GM12878 (cell line): Measurements from ENCODE around the gene TRIM68. TPM values are rescaled to one million over a fixed set of nuclear protein-coding genes. Genes with fewer than 3 reads are reported as not detected.

Experiments
- ATAC-seq: fragments of 200-7000 bp; cut with Tn5 transposase; 3 replicates; pipeline ENCODE4 v1.9.1; 2020; ENCODE audit warnings: mild to moderate bottlenecking, moderate library complexity
- BruUV-seq: library from RNA; stranded (reverse); fragments of 400-500 nt; replicated peaks from 2 replicates; lab custom pipeline; 2021; lab: Mats Ljungman, UMichigan
- CTCF ChIA-PET: fragments of 300-600 bp; sonication (Branson Sonifier 250); formaldehyde crosslinking; extraction: SDS; loops from one replicate; lab custom pipeline; 2021; ENCODE audit warnings: inconsistent platforms; lab: Yijun Ruan, JAX
- POLR2A ChIA-PET: fragments of 350-600 bp; formaldehyde crosslinking; extraction: SDS; loops from one replicate; lab custom pipeline; 2021; ENCODE audit warnings: inconsistent platforms; lab: Charles Lee
- RAD21 ChIA-PET: fragments of 300-600 bp; sonication (Branson Sonifier 250); formaldehyde crosslinking; loops from one replicate; lab custom pipeline; 2023; ENCODE audit warnings: antibody characterized with exemption; ENCODE audit not compliant: unreplicated experiment; lab: Charles Lee
- SMC1A ChIA-PET: fragments of 300-600 bp; sonication (Branson Sonifier 250); formaldehyde crosslinking; loops from one replicate; lab custom pipeline; 2023; ENCODE audit not compliant: unreplicated experiment, uncharacterized antibody; lab: Charles Lee
- DNase-seq: peaks from one replicate; pipeline ENCODE4 v3.0.0-alpha.2; 2011; ENCODE audit warnings: low read depth, low spot score
- FAIRE-seq: peaks from 3 replicates; lab custom pipeline; 2011; peaks lifted over from hg19 to GRCh38; lab: Jason Lieb, UNC
- H2AFZ ChIP-seq: 2 replicates; pipeline ENCODE4 v1.6.0; 2011; ENCODE audit warnings: low read depth, low read length, control low read depth; ENCODE audit not compliant: control insufficient read depth
- H3K27ac ChIP-seq: 2 replicates; pipeline ENCODE4 v1.5.1; 2011; ENCODE audit warnings: control low read depth; ENCODE audit not compliant: control insufficient read depth, insufficient read depth
- H3K27me3 ChIP-seq, 2 experiments: replicated peaks in 1 of 2; 2 replicates each; pipeline versions ENCODE4 v1.6.0 to v1.6.1; 2011; ENCODE audit warnings: low read length in 1 of 2; ENCODE audit not compliant: control insufficient read depth in 2 of 2, insufficient read depth in 2 of 2
- H3K36me3 ChIP-seq, 2 experiments: 2 replicates each; pipeline ENCODE4 v1.5.1; 2011; ENCODE audit warnings: low read length in 1 of 2; ENCODE audit not compliant: control insufficient read depth in 2 of 2, insufficient read depth in 2 of 2
- H3K4me1 ChIP-seq: 2 replicates; pipeline ENCODE4 v1.6.1; 2011; ENCODE audit warnings: mild to moderate bottlenecking, low read length, moderate library complexity, mixed read lengths; ENCODE audit not compliant: control insufficient read depth, insufficient read depth
- H3K4me2 ChIP-seq: 2 replicates; pipeline ENCODE4 v1.6.0; 2011; ENCODE audit warnings: control low read depth; ENCODE audit not compliant: control insufficient read depth, insufficient read depth
- H3K4me3 ChIP-seq: fragments of 200-600 bp; sonication (generic); 2 replicates; pipeline ENCODE4 v1.5.1; 2016
- H3K79me2 ChIP-seq: 2 replicates; pipeline ENCODE4 v1.6.0; 2011; ENCODE audit warnings: low read length; ENCODE audit not compliant: control insufficient read depth, insufficient read depth
- H3K9ac ChIP-seq: 2 replicates; pipeline ENCODE4 v1.8.0; 2011; ENCODE audit warnings: low read length, control low read depth, mixed read lengths; ENCODE audit not compliant: control insufficient read depth, insufficient read depth
- H3K9me3 ChIP-seq: replicated peaks from 3 replicates; pipeline ENCODE4 v1.5.1; 2011; ENCODE audit warnings: mild to moderate bottlenecking, low read length; ENCODE audit not compliant: control insufficient read depth, insufficient read depth
- H4K20me1 ChIP-seq: 2 replicates; pipeline ENCODE4 v1.6.0; 2011; ENCODE audit not compliant: control insufficient read depth, insufficient read depth
- BCL3 ChIP-seq: IDR thresholded peaks from 2 replicates; pipeline ENCODE4 v1.6.1; 2011; ENCODE audit warnings: borderline replicate concordance, low read depth, mild to moderate bottlenecking, moderate library complexity, low read length; ENCODE audit not compliant: insufficient read depth, poor library complexity, severe bottlenecking
- CBFB ChIP-seq: IDR thresholded peaks from 2 replicates; pipeline ENCODE4 v1.6.1; 2016; ENCODE audit warnings: antibody characterized with exemption, low read depth
- CBX3 ChIP-seq: fragments of 200-600 bp; sonication (generic); IDR thresholded peaks from 2 replicates; pipeline ENCODE4 v1.6.1; 2016; ENCODE audit warnings: low read depth, borderline replicate concordance
- CBX5 ChIP-seq: sonication (generic); IDR thresholded peaks from 2 replicates; pipeline ENCODE4 v1.6.1; 2016; ENCODE audit warnings: low read depth, moderate library complexity, mild to moderate bottlenecking, inconsistent platforms
- IKZF1 ChIP-seq: fragments of 450-650 bp; conservative IDR thresholded peaks from 2 replicates; pipeline ENCODE4 v1.6.1; 2017; ENCODE audit warnings: antibody characterized with exemption, mild to moderate bottlenecking
- MAX ChIP-seq: IDR thresholded peaks from 2 replicates; pipeline ENCODE4 v1.6.1; 2012; ENCODE audit warnings: low read depth, low read length, improper control_type of control experiment
- MYC ChIP-seq: IDR thresholded peaks from 2 replicates; pipeline ENCODE4 v1.6.1; 2011; ENCODE audit warnings: mild to moderate bottlenecking, low read length, moderate library complexity, inconsistent platforms; ENCODE audit not compliant: insufficient read depth, insufficient replicate concordance, insufficient read length, severe bottlenecking
- NFIC ChIP-seq: IDR thresholded peaks from 2 replicates; pipeline ENCODE4 v1.6.1; 2012; ENCODE audit warnings: low read depth, mild to moderate bottlenecking, inconsistent platforms, low read length, moderate library complexity
- NFXL1 ChIP-seq: fragments of 450-650 bp; IDR thresholded peaks from 2 replicates; pipeline ENCODE4 v1.6.1; 2017; ENCODE audit warnings: antibody characterized with exemption, mild to moderate bottlenecking, borderline replicate concordance
- NKRF ChIP-seq: fragments of 450-650 bp; conservative IDR thresholded peaks from 2 replicates; pipeline ENCODE4 v1.6.1; 2017; ENCODE audit warnings: mild to moderate bottlenecking, moderate library complexity
- NR2C1 ChIP-seq: fragments of 450-650 bp; IDR thresholded peaks from 2 replicates; pipeline ENCODE4 v1.6.1; 2017; ENCODE audit warnings: antibody characterized with exemption, mild to moderate bottlenecking, moderate library complexity
- NR2C2 ChIP-seq: IDR thresholded peaks from 2 replicates; pipeline ENCODE4 v1.6.1; 2011; ENCODE audit warnings: borderline replicate concordance, low read depth; ENCODE audit not compliant: control insufficient read depth, insufficient read length
- NRF1 ChIP-seq: conservative IDR thresholded peaks from 2 replicates; pipeline ENCODE4 v1.6.1; 2011; ENCODE audit warnings: mild to moderate bottlenecking, low read depth, low read length, improper control_type of control experiment
- RAD21 ChIP-seq: IDR thresholded peaks from 2 replicates; pipeline ENCODE4 v1.6.1; 2011; ENCODE audit warnings: mild to moderate bottlenecking, low read depth, low read length, moderate library complexity; ENCODE audit not compliant: insufficient read depth
- RCOR1 ChIP-seq: conservative IDR thresholded peaks from 2 replicates; pipeline ENCODE4 v1.6.1; 2012; ENCODE audit warnings: low read depth, low read length, improper control_type of control experiment
- SIN3A ChIP-seq: IDR thresholded peaks from 2 replicates; pipeline ENCODE4 v1.6.1; 2012; ENCODE audit warnings: low read depth, low read length, improper control_type of control experiment
- SP1 ChIP-seq: IDR thresholded peaks from one replicate; pipeline ENCODE4 v1.6.1; 2011; ENCODE audit warnings: low read depth, low read length
- TAF1 ChIP-seq: IDR thresholded peaks from 2 replicates; pipeline ENCODE4 v1.6.1; 2011; ENCODE audit warnings: mild to moderate bottlenecking, low read depth, low read length, borderline replicate concordance
- WRNIP1 ChIP-seq: IDR thresholded peaks from 2 replicates; pipeline ENCODE4 v1.6.1; 2011; ENCODE audit warnings: low read depth, low read length, improper control_type of control experiment, borderline replicate concordance
- ZNF622 ChIP-seq: fragments of 450-650 bp; IDR thresholded peaks from 2 replicates; pipeline ENCODE4 v1.6.1; 2017; ENCODE audit warnings: mild to moderate bottlenecking, inconsistent platforms
- WGBS: methylation state at CpG from one replicate; pipeline ENCODE4 v1.1.6; 2016; ENCODE audit warnings: low lambda C conversion rate; ENCODE audit not compliant: insufficient replicate concordance, insufficient coverage; ENCODE audit errors: missing lambda C conversion rate; 5-methylcytosine and 5-hydroxymethylcytosine counted together
- in situ Hi-C: fragments of 300-500 bp; cut with MboI; formaldehyde crosslinking; loops from 9 replicates; pipeline ENCODE4 v1.14.3; 2018; ENCODE audit warnings: mixed read lengths
- intact Hi-C: fragments of 100-400 bp; cut with micrococcal nuclease; formaldehyde crosslinking; loops from one replicate; pipeline ENCODE4 v1.14.2; 2022; ENCODE audit not compliant: unreplicated experiment
- polyA plus RNA-seq, 11 experiments: library from polyadenylated mRNA; depleted of rRNA in 4 of 11; unstranded in 6 of 11; stranded (reverse) in 5 of 11; fragments of >200 nt; fragmentation: Nextera tagmentation in 4 of 11; fragmentation: Illumina TruSeq in 1 of 11; extraction: Ambion mirVana in 4 of 11; extraction: Trizol in 1 of 11; gene quantifications; 1 replicate in 1 of 11; 2 replicates in 10 of 11; pipeline versions ENCODE4 v1.2.1 to v1.2.3, GENCODE V29; 2011 to 2016; ENCODE audit warnings: inconsistent platforms in 2 of 11, missing spikeins in 2 of 11, low read depth in 1 of 11
- total RNA-seq, 4 experiments: library from RNA; depleted of rRNA in 3 of 4; stranded (reverse); fragments of >200 nt in 3 of 4; fragmentation: Illumina TruSeq in 1 of 4; extraction: Trizol in 1 of 4; gene quantifications; 2 replicates each; pipeline versions ENCODE4 v1.2.1 to v1.2.3, GENCODE V29; 2013 to 2021

Gene TRIM68
- total and polyA plus RNA-seq, 10 of the 15 experiments (the other 5 are each of a cell fraction or from before 2014, with no cell fraction given): 3.3 to 13.7 (median 8.3) TPM

GRCh38 chr11:4626207-4627099, 18.4 kb upstream of the TRIM68 start (continued):
- TF ChIP-seq SIN3A: no peak
- TF ChIP-seq SP1: no peak
- peak; percentile 61 for TF ChIP-seq RAD21
- TF ChIP-seq NR2C2: no peak
- no peak for TF ChIP-seq IKZF1
- no peak for TF ChIP-seq ZNF622
- no peak for TF ChIP-seq RCOR1
- TF ChIP-seq NFIC: no peak
- TF ChIP-seq WRNIP1: no peak
- no peak for TF ChIP-seq CBX5

GRCh38 chr11:4619514-4619913, 11.5 kb upstream of the TRIM68 start:
- in situ Hi-C loops: no loop called here
- no peaks in the 10 kb centered on the region for H3K9me3 ChIP-seq
- H3K36me3 ChIP-seq: no peaks in the 10 kb centered on the region
- WGBS: 59% methylated on average over 9 of the region's 9 CpGs
- FAIRE-seq (no peak), DNase-seq (no peak), ATAC-seq (no peak)
- no peak overlapping the region for H3K4me2 ChIP-seq
- RAD21 ChIA-PET: no interaction called here
- H4K20me1 ChIP-seq: no peaks in the 10 kb centered on the region
- no peak overlapping the region for H3K27ac ChIP-seq
- no peak overlapping the region for H2AFZ ChIP-seq
- H3K79me2 ChIP-seq: no peaks in the 10 kb centered on the region
- BruUV-seq: no TSS peak
- H3K9ac ChIP-seq: no peak overlapping the region
- no peaks in the 10 kb centered on the region for H3K27me3 ChIP-seq
- intact Hi-C loops: no loop called here
- no peak overlapping the region for H3K4me3 ChIP-seq
- POLR2A ChIA-PET: no interaction called here
- CTCF ChIA-PET: interaction anchor here (1.1 kb wide), 1 partner anchor 11 kb away, joined by 3 read pairs; no protein-coding TSS in a partner anchor
- no peaks in the 10 kb centered on the region for H3K4me1 ChIP-seq
- SMC1A ChIA-PET: no interaction called here
- TF ChIP-seq CBX3: no peak
- TF ChIP-seq NFXL1: no peak
- TF ChIP-seq TAF1: no peak
- TF ChIP-seq NKRF: no peak
- no peak for TF ChIP-seq NR2C1
- TF ChIP-seq MAX: no peak
- TF ChIP-seq MYC: no peak
- no peak for TF ChIP-seq NRF1
- TF ChIP-seq RAD21: no peak
- TF ChIP-seq CBFB: no peak
- TF ChIP-seq BCL3: no peak
- no peak for TF ChIP-seq NFIC
- no peak for TF ChIP-seq SIN3A
